Mesenteric fat pad (tissue), 1 donor: ENCODE results near the gene MED26. TPM values are rescaled to one million over a fixed set of nuclear protein-coding genes. Genes with fewer than 3 reads are reported as not detected.

ENCODE experiments used
- DNase-seq: peaks from one replicate; pipeline ENCODE4 v3.0.0-alpha.2; 2020; ENCODE audit warnings: low spot score
- total RNA-seq: library from RNA; stranded (reverse); fragmentation: NEBNext Ultra II Directional; extraction: Animal tissue kit (Norgen Biotek cat#: 25700); gene quantifications from one replicate; pipeline ENCODE4 v1.2.1, GENCODE V29; 2021
- donor health status: DM: yes; HTN: yes; CAD: no.

Gene MED26
- total RNA-seq, 1 donor from 2014 or later: 12.7 TPM

GRCh38 chr19:16590876-16591802 lies 36.9 kb downstream of the MED26 start:
- DNase-seq: no peak

GRCh38 chr19:16589917-16590316 lies 38.1 kb downstream of the MED26 start:
- no peak for DNase-seq

- no peak for DNase-seq
Observed at GRCh38 chr19:16588824-16589577, 39.0 kb downstream of the MED26 start.

GRCh38 chr19:16587833-16588823 lies 39.9 kb downstream of the MED26 start:
- no peak for DNase-seq

- no peak for DNase-seq
Observed at GRCh38 chr19:16586991-16587832, 40.8 kb downstream of the MED26 start.

GRCh38 chr19:16586477-16586871 lies 41.5 kb downstream of the MED26 start:
- DNase-seq: no peak

- no peak for DNase-seq
Observed at GRCh38 chr19:16585808-16586476, 42.1 kb downstream of the MED26 start.

GRCh38 chr19:16585094-16585801 lies 42.8 kb downstream of the MED26 start:
- DNase-seq: no peak

- no peak for DNase-seq
Observed at GRCh38 chr19:16584248-16585093, 43.5 kb downstream of the MED26 start.

- no peak for DNase-seq
Observed at GRCh38 chr19:16582486-16583261, 45.3 kb downstream of the MED26 start.

- DNase-seq: no peak
Observed at GRCh38 chr19:16581971-16582343, 46.0 kb downstream of the MED26 start.

GRCh38 chr19:16581145-16581970 lies 46.6 kb downstream of the MED26 start:
- no peak for DNase-seq

GRCh38 chr19:16579381-16579780 lies 48.6 kb downstream of the MED26 start:
- DNase-seq: no peak

- DNase-seq: no peak
Observed at GRCh38 chr19:16577531-16577985, 50.4 kb downstream of the MED26 start.

GRCh38 chr19:16576690-16577530 lies 51.1 kb downstream of the MED26 start:
- no peak for DNase-seq
